HepG2 (cell line): ENCODE measurements around the gene AHNAK. TPM values are rescaled to one million over a fixed set of nuclear protein-coding genes. Genes with fewer than 3 reads are reported as not detected.

ENCODE experiments used
- DMTF1 ChIP-seq: sonication (generic); formaldehyde crosslinking; IDR thresholded peaks from 2 replicates; pipeline ENCODE4 v1.4.0; 2020; ENCODE audit warnings: mild to moderate bottlenecking, missing genetic modification reagents
- ELF3 ChIP-seq: IDR thresholded peaks from 2 replicates; pipeline ENCODE4 v1.6.1; 2016; ENCODE audit warnings: missing genetic modification reagents, missing compliant biosample characterization
- ETV6 ChIP-seq: sonication (generic); formaldehyde crosslinking; conservative IDR thresholded peaks from 2 replicates; pipeline ENCODE4 v1.4.0; 2020; ENCODE audit warnings: missing genetic modification reagents
- HMGXB3 ChIP-seq: sonication (generic); formaldehyde crosslinking; IDR thresholded peaks from 2 replicates; pipeline ENCODE4 v1.4.0; 2020; ENCODE audit warnings: missing genetic modification reagents, borderline replicate concordance
- ISL2 ChIP-seq: sonication (generic); formaldehyde crosslinking; IDR thresholded peaks from 2 replicates; pipeline ENCODE4 v1.5.0; 2020; ENCODE audit warnings: missing genetic modification reagents
- KLF16 ChIP-seq, 2 experiments: sonication (generic) in 1 of 2; formaldehyde crosslinking in 1 of 2; IDR thresholded peaks; 2 replicates each; pipeline versions ENCODE4 v1.6.1 to v1.8.0; 2016 to 2023; ENCODE audit warnings: missing genetic modification reagents in 2 of 2, missing compliant biosample characterization in 1 of 2
- KLF6 ChIP-seq: IDR thresholded peaks from 2 replicates; pipeline ENCODE4 v1.8.0; 2016; ENCODE audit warnings: missing biosample characterization, missing genetic modification reagents
- MED8 ChIP-seq: sonication (generic); formaldehyde crosslinking; IDR thresholded peaks from 2 replicates; pipeline ENCODE4 v1.8.1; 2023; ENCODE audit warnings: mild to moderate bottlenecking, missing genetic modification reagents; ENCODE audit not compliant: insufficient replicate concordance
- MTA1 ChIP-seq: sonication (generic); formaldehyde crosslinking; IDR thresholded peaks from 2 replicates; pipeline ENCODE4 v1.4.0; 2020; ENCODE audit warnings: missing genetic modification reagents, mild to moderate bottlenecking, borderline replicate concordance
- NR3C1 ChIP-seq: sonication (generic); formaldehyde crosslinking; IDR thresholded peaks from 2 replicates; pipeline ENCODE4 v1.4.0; 2020; ENCODE audit warnings: missing genetic modification reagents
- PTBP1 ChIP-seq: fragments of 200-400 bp; formaldehyde crosslinking; IDR thresholded peaks from 2 replicates; pipeline ENCODE4 v1.6.1; 2018; ENCODE audit warnings: low read length, low read depth; ENCODE audit not compliant: poor library complexity, severe bottlenecking
- SAP130 ChIP-seq: IDR thresholded peaks from 2 replicates; pipeline ENCODE4 v1.6.1; 2016; ENCODE audit warnings: low read depth
- SMARCE1 ChIP-seq: fragments of 450-650 bp; IDR thresholded peaks from 2 replicates; pipeline ENCODE4 v1.6.1; 2017; ENCODE audit warnings: borderline replicate concordance
- ZBTB3 ChIP-seq: sonication (generic); formaldehyde crosslinking; IDR thresholded peaks from 2 replicates; pipeline ENCODE4 v1.4.0; 2020; ENCODE audit warnings: low read depth, mild to moderate bottlenecking, moderate library complexity, missing genetic modification reagents, borderline replicate concordance
- ZBTB7A ChIP-seq: sonication (generic); formaldehyde crosslinking; IDR thresholded peaks from 2 replicates; pipeline ENCODE4 v1.8.0; 2022; ENCODE audit warnings: mild to moderate bottlenecking, missing genetic modification reagents
- ZFY ChIP-seq: sonication (generic); formaldehyde crosslinking; IDR thresholded peaks from 2 replicates; pipeline ENCODE4 v1.4.0; 2020; ENCODE audit warnings: missing genetic modification reagents
- ZNF205 ChIP-seq: IDR thresholded peaks from 2 replicates; pipeline ENCODE4 v1.6.1; 2018; ENCODE audit warnings: missing biosample characterization, missing genetic modification reagents
- polyA plus RNA-seq, 8 experiments: library from polyadenylated mRNA; depleted of rRNA in 3 of 8; stranded (reverse) in 7 of 8; unstranded in 1 of 8; fragments of >200 nt; fragmentation: Illumina TruSeq in 4 of 8; extraction: Trizol in 4 of 8; gene quantifications; 2 replicates each; pipeline versions ENCODE4 v1.2.1 to v1.2.3, GENCODE V29; 2011 to 2016; ENCODE audit warnings: low read depth in 4 of 8, missing spikeins in 1 of 8, mixed read lengths in 1 of 8; ENCODE audit not compliant: insufficient read depth in 1 of 8
- total RNA-seq, 5 experiments: library from RNA; depleted of rRNA; stranded (reverse); fragments of >200 nt; fragmentation: Illumina TruSeq; extraction: Trizol; gene quantifications; 2 replicates each; pipeline ENCODE4 v1.2.3, GENCODE V29; 2016; ENCODE audit warnings: low read depth in 1 of 5
- TF ChIP-seq, protein P1 (sequence below): sonication (generic); formaldehyde crosslinking; conservative IDR thresholded peaks from 2 replicates; pipeline ENCODE4 v1.4.0; 2020; ENCODE audit warnings: missing genetic modification reagents
- TF ChIP-seq, protein P2 (sequence below): sonication (generic); formaldehyde crosslinking; IDR thresholded peaks from 2 replicates; pipeline ENCODE4 v1.5.0; 2020; ENCODE audit warnings: missing genetic modification reagents
- TF ChIP-seq, protein P3 (sequence below): sonication (generic); formaldehyde crosslinking; IDR thresholded peaks from 2 replicates; pipeline ENCODE4 v1.5.1; 2020; ENCODE audit warnings: mild to moderate bottlenecking, missing genetic modification reagents, borderline replicate concordance

Gene AHNAK
- total and polyA plus RNA-seq, 2 of the 13 experiments (the other 11 are each of a cell fraction or from before 2014, with no cell fraction given): 23.4 to 25.0 TPM

DNA sequence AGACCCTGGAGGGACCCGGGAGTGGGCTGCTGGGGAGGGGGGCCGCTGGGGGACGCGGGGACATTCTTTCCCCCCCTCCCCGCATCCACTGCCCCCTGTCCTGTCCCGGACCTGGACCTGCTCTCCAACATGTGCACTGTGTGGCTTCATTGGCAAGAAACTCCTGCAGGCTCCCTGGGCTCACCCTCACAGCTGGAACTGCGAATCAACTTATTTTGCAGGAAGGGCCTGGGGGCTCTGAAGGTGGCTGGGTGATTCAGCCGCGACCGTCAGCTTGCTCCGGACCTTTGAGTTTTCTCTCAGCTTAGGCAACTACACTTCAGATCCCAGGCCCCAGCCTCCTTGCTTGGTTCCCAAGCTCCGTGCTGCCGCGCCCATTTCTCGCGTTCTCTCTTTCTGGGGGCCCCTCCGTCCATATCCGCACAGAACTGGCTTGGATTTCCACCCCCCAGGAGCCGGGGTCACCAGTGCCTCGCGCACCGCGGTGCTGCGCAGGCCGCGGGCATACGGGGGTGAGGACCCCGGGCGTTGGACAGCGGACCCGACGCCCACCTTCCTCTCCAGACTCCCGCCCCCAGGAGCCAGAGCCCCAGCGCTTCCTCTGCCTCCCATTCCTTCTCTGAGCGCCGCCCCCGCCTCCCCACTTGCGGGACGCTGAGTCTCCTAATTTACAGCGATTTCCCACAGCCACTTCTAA lies 471 bp upstream of the AHNAK start (continued):
- TF ChIP-seq PTBP1 (no peak), ZBTB3 (CRISPR knock-in tag) (no peak), SAP130 (CRISPR knock-in tag) (peak; percentile 48), ISL2 (CRISPR knock-in tag) (no peak), SMARCE1 (no peak), KLF16 (CRISPR knock-in tag; IDR thresholded peaks at IDR 0.05) (peak in 1 of 2 experiments; percentile 5; a peak in 1 of 4 replicates), ZNF205 (CRISPR knock-in tag) (no peak), HMGXB3 (CRISPR knock-in tag) (no peak), MED8 (CRISPR knock-in tag) (no peak), ZFY (CRISPR knock-in tag) (peak; percentile 14), MTA1 (peak; percentile 58; the same call in 1 of the 2 replicates), NR3C1 (CRISPR knock-in tag) (no peak), DMTF1 (CRISPR knock-in tag) (no peak), KLF6 (no peak; the same call in 1 of the 2 replicates), ETV6 (CRISPR knock-in tag) (0 out of 2 replicates have a peak, but pooled peaks have one; percentile 14), ZBTB7A (CRISPR knock-in tag) (0 out of 2 replicates have a peak, but pooled peaks have one; percentile 12), ELF3 (CRISPR knock-in tag) (0 out of 2 replicates have a peak, but pooled peaks have one; percentile 7)
- TF ChIP-seq, protein P1, sequence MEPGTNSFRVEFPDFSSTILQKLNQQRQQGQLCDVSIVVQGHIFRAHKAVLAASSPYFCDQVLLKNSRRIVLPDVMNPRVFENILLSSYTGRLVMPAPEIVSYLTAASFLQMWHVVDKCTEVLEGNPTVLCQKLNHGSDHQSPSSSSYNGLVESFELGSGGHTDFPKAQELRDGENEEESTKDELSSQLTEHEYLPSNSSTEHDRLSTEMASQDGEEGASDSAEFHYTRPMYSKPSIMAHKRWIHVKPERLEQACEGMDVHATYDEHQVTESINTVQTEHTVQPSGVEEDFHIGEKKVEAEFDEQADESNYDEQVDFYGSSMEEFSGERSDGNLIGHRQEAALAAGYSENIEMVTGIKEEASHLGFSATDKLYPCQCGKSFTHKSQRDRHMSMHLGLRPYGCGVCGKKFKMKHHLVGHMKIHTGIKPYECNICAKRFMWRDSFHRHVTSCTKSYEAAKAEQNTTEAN (CRISPR knock-in tag): no peak
- TF ChIP-seq, protein P2, sequence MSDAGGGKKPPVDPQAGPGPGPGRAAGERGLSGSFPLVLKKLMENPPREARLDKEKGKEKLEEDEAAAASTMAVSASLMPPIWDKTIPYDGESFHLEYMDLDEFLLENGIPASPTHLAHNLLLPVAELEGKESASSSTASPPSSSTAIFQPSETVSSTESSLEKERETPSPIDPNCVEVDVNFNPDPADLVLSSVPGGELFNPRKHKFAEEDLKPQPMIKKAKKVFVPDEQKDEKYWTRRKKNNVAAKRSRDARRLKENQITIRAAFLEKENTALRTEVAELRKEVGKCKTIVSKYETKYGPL (CRISPR knock-in tag): no peak
- TF ChIP-seq, protein P3, sequence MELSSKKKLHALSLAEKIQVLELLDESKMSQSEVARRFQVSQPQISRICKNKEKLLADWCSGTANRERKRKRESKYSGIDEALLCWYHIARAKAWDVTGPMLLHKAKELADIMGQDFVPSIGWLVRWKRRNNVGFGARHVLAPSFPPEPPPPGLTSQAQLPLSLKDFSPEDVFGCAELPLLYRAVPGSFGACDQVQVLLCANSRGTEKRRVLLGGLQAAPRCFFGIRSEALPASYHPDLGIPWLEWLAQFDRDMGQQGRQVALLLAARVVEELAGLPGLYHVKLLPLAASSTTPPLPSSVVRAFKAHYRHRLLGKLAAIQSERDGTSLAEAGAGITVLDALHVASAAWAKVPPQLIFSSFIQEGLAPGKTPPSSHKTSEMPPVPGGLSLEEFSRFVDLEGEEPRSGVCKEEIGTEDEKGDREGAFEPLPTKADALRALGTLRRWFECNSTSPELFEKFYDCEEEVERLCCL (CRISPR knock-in tag): no peak
